ENCODE measurements around the gene MAN1C1. TPM values are rescaled to one million over a fixed set of nuclear protein-coding genes. Genes with fewer than 3 reads are reported as not detected.
"Not testable (repeated sequence)": the region's sequence is repeated elsewhere in the genome, so short reads cannot be mapped to it uniquely, and the experiment has no call there.

The MAN1C1 gene
- total RNA-seq, 4 donors from 2014 or later, result 5.0 to 31.1 (median 7.9) TPM

DNA sequence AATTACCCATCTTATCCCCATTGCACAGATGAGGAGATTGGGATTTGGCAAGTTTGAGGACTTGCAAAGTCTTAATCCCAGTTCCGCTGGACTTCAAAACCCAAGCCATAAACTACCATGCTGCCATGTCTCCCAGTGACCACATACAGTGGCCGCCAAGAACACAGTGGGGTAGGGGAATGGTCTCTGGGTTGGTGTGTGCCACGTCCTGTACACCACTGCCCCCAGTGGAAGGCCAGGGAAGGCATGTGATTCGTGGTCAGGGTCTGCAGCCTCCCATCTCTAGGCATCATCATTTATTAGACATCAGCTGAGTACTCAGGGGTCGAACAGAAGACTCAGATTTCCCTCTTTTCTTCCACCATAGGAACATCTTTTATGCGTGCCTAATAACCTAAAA lies 76.0 kb downstream of the MAN1C1 start:
- no peaks in the 10 kb centered on the region for H3K9me3 ChIP-seq
- intact Hi-C loops (cut with DNase I; ENCODE audit: low total_unique reads), result loop anchor here (5.0 kb wide), 1 partner anchor 75 kb away; the partner anchor contains the start of gene MAN1C1

DNA sequence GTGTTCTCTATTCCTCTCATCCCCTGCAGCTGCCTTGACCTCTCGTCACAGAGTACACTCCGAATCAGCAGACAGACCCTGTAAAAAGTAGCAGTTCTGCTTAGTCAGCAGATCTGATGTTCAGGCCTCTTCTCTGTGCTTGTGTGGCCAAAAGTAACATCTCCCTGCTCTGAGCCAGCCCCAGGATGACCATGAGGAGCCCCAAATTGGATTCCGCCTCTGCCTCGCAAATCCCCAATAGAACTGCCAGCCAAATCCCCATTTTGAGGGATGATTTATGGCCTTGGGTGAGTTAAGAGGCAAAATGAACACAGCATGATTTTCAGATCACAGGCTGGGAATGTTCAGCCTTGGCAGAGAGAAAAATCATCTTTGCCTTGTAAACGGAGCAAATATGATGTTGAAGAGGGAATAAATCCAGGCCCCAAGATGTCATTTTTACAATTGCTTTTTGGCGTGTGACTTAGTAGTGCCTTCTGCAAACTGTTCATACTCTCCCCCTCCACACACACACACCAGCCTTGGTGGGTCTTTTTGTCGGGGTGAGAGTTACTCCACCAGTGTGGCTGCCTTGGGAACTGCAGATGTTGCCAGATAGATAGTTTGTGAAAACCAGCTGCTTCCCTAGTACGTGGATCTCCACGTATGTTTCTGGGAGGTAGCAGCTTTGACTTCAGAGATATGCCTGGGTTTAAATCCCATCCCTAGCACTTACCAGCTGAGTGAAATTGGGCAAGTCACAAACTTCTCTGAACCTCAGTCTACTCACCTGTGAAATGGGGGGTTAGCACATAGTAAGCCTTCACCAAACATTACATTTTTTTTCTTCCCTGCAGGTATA lies 77.8 kb downstream of the MAN1C1 start:
- DNase-seq, result peak; percentile 75 to 83
- intact Hi-C loops (cut with DNase I; ENCODE audit: low total_unique reads), result loop anchor here (5.0 kb wide), 1 partner anchor 77 kb away; the partner anchor contains the start of gene MAN1C1
- peaks cover 9 to 13% of the 10 kb centered on the region in 2 donors for H3K4me1 ChIP-seq

More for the DNA sequence above, 76.0 kb downstream of the MAN1C1 start:
- no peak for TF ChIP-seq POLR2A (IDR thresholded peaks at IDR 0.05)
- TF ChIP-seq, protein P1, sequence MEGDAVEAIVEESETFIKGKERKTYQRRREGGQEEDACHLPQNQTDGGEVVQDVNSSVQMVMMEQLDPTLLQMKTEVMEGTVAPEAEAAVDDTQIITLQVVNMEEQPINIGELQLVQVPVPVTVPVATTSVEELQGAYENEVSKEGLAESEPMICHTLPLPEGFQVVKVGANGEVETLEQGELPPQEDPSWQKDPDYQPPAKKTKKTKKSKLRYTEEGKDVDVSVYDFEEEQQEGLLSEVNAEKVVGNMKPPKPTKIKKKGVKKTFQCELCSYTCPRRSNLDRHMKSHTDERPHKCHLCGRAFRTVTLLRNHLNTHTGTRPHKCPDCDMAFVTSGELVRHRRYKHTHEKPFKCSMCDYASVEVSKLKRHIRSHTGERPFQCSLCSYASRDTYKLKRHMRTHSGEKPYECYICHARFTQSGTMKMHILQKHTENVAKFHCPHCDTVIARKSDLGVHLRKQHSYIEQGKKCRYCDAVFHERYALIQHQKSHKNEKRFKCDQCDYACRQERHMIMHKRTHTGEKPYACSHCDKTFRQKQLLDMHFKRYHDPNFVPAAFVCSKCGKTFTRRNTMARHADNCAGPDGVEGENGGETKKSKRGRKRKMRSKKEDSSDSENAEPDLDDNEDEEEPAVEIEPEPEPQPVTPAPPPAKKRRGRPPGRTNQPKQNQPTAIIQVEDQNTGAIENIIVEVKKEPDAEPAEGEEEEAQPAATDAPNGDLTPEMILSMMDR (IDR thresholded peaks at IDR 0.05), result peak in 3 of 4 experiments; percentile 26 to 33 (median 26)
- Histone ChIP-seq H3K4me1 (peaks cover 9 to 13% of the 10 kb centered on the region in 2 donors), H3K4me3 (no peak overlapping the region), H3K36me3 (no peaks in the 10 kb centered on the region), H3K27me3 (no peaks in the 10 kb centered on the region), H3K27ac (peak overlapping the region in 1 of 2 donors; percentile 90)
- DNase-seq, result no peak

DNA sequence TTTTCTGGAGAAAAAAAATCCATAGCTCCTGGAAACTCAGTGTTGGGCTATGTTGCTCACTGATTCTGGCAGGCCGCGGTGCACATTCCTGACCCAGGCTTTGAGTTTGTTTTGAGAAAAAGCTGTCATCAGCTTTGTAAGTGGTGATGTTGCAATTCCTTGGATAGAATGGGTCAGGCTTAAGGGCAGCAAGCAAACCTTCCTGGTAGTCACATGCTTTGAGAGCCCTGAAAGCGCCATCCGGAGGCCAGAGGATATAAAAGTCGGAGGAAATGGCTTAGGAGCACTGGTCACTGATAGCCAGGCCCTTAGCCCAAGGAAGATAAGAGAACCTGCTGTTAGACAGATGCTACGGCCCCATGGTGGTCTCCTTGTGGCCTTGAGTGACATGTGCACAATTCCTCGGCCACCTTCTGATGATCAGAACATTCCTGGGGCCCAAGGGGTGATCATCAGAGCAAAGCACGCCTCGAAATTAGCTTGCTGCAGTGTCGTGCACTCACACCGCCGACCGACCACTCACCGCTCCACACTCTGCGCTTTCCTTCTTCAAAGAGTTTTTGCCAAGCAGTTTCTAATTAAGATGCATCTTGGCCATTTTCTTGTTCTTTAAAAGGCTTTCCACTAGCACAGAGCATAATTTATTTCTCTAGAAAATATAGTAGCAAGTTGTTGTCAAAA lies 78.6 kb downstream of the MAN1C1 start:
- intact Hi-C loops (cut with DNase I; ENCODE audit: low total_unique reads), result no loop called here
- H3K4me3 ChIP-seq, result no peak overlapping the region
- TF ChIP-seq, protein P1 (IDR thresholded peaks at IDR 0.05), result peak in 2 of 4 experiments; percentile 5 to 32
- TF ChIP-seq POLR2A (IDR thresholded peaks at IDR 0.05), result no peak
- DNase-seq, result peak; percentile 81 to 89
- H3K27ac ChIP-seq, result peak overlapping the region; percentile 90
- H3K27me3 ChIP-seq, result no peaks in the 10 kb centered on the region
- H3K4me1 ChIP-seq, result peaks cover 9 to 14% of the 10 kb centered on the region in 2 donors
- no peaks in the 10 kb centered on the region for H3K9me3 ChIP-seq
- no peaks in the 10 kb centered on the region for H3K36me3 ChIP-seq

More for the DNA sequence above, 77.8 kb downstream of the MAN1C1 start:
- no peaks in the 10 kb centered on the region for H3K9me3 ChIP-seq
- no peaks in the 10 kb centered on the region for H3K36me3 ChIP-seq
- no peak for TF ChIP-seq POLR2A (IDR thresholded peaks at IDR 0.05)
- TF ChIP-seq, protein P1 (IDR thresholded peaks at IDR 0.05), result peak in 1 of 4 experiments; percentile 42
- peak overlapping the region; percentile 90 for H3K27ac ChIP-seq
- no peaks in the 10 kb centered on the region for H3K27me3 ChIP-seq
- H3K4me3 ChIP-seq, result no peak overlapping the region

DNA sequence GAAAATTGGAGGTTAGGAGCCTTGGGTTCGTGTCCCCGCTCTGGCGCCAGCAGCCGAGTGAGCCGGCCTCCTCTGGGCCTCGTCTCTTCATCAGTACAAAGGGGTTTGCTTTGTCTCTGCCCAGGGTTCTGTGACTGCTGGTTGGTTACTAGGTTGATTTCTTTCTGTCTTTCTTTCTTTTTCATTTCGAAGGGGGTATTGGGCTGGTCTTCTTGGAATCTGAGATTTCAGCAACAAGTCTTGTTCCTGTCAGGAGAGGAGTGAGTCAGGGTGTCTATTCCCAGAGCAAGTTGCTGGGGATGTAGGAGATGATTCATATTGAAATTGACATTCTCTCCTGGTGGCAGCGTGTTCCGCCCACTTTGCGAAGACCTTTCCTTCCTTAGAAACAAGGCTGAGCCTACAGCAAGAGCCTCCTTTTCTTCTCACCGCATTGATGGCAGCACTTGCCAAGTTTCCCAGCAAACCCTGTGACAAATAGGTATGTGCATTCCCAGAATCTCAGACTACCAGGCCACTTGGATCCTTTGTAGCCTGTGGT lies 79.2 kb downstream of the MAN1C1 start:
- no peak overlapping the region for H3K4me3 ChIP-seq
- H3K4me1 ChIP-seq, result peaks cover 16 to 20% of the 10 kb centered on the region in 2 donors
- H3K27me3 ChIP-seq, result no peaks in the 10 kb centered on the region
- intact Hi-C loops (cut with DNase I; ENCODE audit: low total_unique reads), result no loop called here
- peak; percentile 57 to 58 for DNase-seq
- H3K36me3 ChIP-seq, result no peaks in the 10 kb centered on the region
- TF ChIP-seq, protein P1 (IDR thresholded peaks at IDR 0.05), result no peak
- TF ChIP-seq POLR2A (IDR thresholded peaks at IDR 0.05), result no peak
- no peaks in the 10 kb centered on the region for H3K9me3 ChIP-seq
- peak overlapping the region; percentile 90 for H3K27ac ChIP-seq

DNA sequence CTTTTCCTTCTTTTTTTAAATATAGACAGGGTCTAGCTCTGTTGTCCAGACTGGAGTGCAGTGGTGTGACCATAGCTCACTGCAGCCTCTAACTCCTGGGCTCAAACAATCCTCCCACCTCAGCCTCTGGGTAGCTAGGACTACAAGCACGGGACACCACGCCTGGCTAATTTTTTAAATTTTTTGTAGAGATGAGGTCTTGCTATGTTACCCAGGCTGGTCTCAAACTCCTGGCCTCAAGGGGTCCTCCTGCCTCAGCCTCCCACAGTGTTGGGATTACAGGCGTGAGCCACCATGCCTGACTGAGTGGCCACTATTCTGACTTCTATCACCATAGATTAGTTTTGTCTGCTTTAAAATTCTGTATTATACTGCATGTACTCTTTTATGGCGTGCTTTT lies 80.1 kb downstream of the MAN1C1 start:
- H3K9me3 ChIP-seq; intact Hi-C loops (cut with DNase I; ENCODE audit: low total_unique reads); DNase-seq; H3K27me3 ChIP-seq; H3K4me3 ChIP-seq; H3K36me3 ChIP-seq: not testable (repeated sequence)
- peak overlapping the region; percentile 90 for H3K27ac ChIP-seq
- peaks cover 23 to 28% of the 10 kb centered on the region in 2 donors for H3K4me1 ChIP-seq

Measured in uterus (tissue), 4 donors.